ENCODE data around the gene DBN1.

Gene DBN1

GRCh38 chr5:177421062-177421798 is 52.2 kb downstream of the DBN1 start:
- TF ChIP-seq SIN3A (IDR thresholded peaks at IDR 0.05; ENCODE audit: borderline replicate concordance, insufficient read depth, low read length) (no peak), POLR2AphosphoS5 (IDR thresholded peaks at IDR 0.05; ENCODE audit: low read depth, low read length) (no peak)

GRCh38 chr5:177419046-177419445 is 54.4 kb downstream of the DBN1 start:
- TF ChIP-seq SIN3A (IDR thresholded peaks at IDR 0.05; ENCODE audit: borderline replicate concordance, insufficient read depth, low read length) (no peak), POLR2AphosphoS5 (IDR thresholded peaks at IDR 0.05; ENCODE audit: low read depth, low read length) (no peak), FOXP2 (optimal IDR thresholded peaks at IDR 0.05; ENCODE audit: borderline replicate concordance, extremely low read depth, extremely low read length, insufficient read depth) (no peak), REST (IDR thresholded peaks at IDR 0.05; ENCODE audit: insufficient read depth in 1 of 2, low read depth in 2 of 2, low read length in 2 of 2) (no peak), TAF1 (IDR thresholded peaks at IDR 0.05; ENCODE audit: borderline replicate concordance, insufficient read depth, low read length) (no peak)

- no peak for TF ChIP-seq FOXP2 (optimal IDR thresholded peaks at IDR 0.05; ENCODE audit: borderline replicate concordance, extremely low read depth, extremely low read length, insufficient read depth)
- no peak for TF ChIP-seq POLR2AphosphoS5 (IDR thresholded peaks at IDR 0.05; ENCODE audit: low read depth, low read length)
- TF ChIP-seq SIN3A (IDR thresholded peaks at IDR 0.05; ENCODE audit: borderline replicate concordance, insufficient read depth, low read length): no peak
- TF ChIP-seq TAF1 (IDR thresholded peaks at IDR 0.05; ENCODE audit: borderline replicate concordance, insufficient read depth, low read length): no peak
- TF ChIP-seq REST (IDR thresholded peaks at IDR 0.05; ENCODE audit: insufficient read depth in 1 of 2, low read depth in 2 of 2, low read length in 2 of 2): no peak
These were observed 59.0 kb downstream of the DBN1 start for GRCh38 chr5:177414481-177414880.

GRCh38 chr5:177412603-177413233 is 60.7 kb downstream of the DBN1 start:
- TF ChIP-seq TAF1 (IDR thresholded peaks at IDR 0.05; ENCODE audit: borderline replicate concordance, insufficient read depth, low read length) (no peak), SIN3A (IDR thresholded peaks at IDR 0.05; ENCODE audit: borderline replicate concordance, insufficient read depth, low read length) (no peak), POLR2AphosphoS5 (IDR thresholded peaks at IDR 0.05; ENCODE audit: low read depth, low read length) (no peak), REST (IDR thresholded peaks at IDR 0.05; ENCODE audit: insufficient read depth in 1 of 2, low read depth in 2 of 2, low read length in 2 of 2) (no peak), FOXP2 (optimal IDR thresholded peaks at IDR 0.05; ENCODE audit: borderline replicate concordance, extremely low read depth, extremely low read length, insufficient read depth) (no peak)

GRCh38 chr5:177410575-177410974 is 62.9 kb downstream of the DBN1 start:
- no peak for TF ChIP-seq TAF1 (IDR thresholded peaks at IDR 0.05; ENCODE audit: borderline replicate concordance, insufficient read depth, low read length)

GRCh38 chr5:177409043-177409801 is 64.2 kb downstream of the DBN1 start, which contains the start of gene F12:
Gene F12, minus strand, starts transcription at chr5:177409564. Its CDS starts 37 bp downstream, at chr5:177409527.
- no peak for TF ChIP-seq SIN3A (IDR thresholded peaks at IDR 0.05; ENCODE audit: borderline replicate concordance, insufficient read depth, low read length)
- no peak for TF ChIP-seq FOXP2 (optimal IDR thresholded peaks at IDR 0.05; ENCODE audit: borderline replicate concordance, extremely low read depth, extremely low read length, insufficient read depth)
- no peak for TF ChIP-seq REST (IDR thresholded peaks at IDR 0.05; ENCODE audit: insufficient read depth in 1 of 2, low read depth in 2 of 2, low read length in 2 of 2)
- no peak for TF ChIP-seq TAF1 (IDR thresholded peaks at IDR 0.05; ENCODE audit: borderline replicate concordance, insufficient read depth, low read length)
- TF ChIP-seq POLR2AphosphoS5 (IDR thresholded peaks at IDR 0.05; ENCODE audit: low read depth, low read length): no peak
